NK-92 treated with Interleukin-12 subunit alpha and Interleukin-12 subunit beta, amount 100 ng/mL, for 24 hours (cell line): ENCODE data around the gene EPAS1.

Source experiments
- DNase-seq: peaks from one replicate; lab custom pipeline; 2025; lab: John Stamatoyannopoulos, UW

Gene EPAS1

DNA sequence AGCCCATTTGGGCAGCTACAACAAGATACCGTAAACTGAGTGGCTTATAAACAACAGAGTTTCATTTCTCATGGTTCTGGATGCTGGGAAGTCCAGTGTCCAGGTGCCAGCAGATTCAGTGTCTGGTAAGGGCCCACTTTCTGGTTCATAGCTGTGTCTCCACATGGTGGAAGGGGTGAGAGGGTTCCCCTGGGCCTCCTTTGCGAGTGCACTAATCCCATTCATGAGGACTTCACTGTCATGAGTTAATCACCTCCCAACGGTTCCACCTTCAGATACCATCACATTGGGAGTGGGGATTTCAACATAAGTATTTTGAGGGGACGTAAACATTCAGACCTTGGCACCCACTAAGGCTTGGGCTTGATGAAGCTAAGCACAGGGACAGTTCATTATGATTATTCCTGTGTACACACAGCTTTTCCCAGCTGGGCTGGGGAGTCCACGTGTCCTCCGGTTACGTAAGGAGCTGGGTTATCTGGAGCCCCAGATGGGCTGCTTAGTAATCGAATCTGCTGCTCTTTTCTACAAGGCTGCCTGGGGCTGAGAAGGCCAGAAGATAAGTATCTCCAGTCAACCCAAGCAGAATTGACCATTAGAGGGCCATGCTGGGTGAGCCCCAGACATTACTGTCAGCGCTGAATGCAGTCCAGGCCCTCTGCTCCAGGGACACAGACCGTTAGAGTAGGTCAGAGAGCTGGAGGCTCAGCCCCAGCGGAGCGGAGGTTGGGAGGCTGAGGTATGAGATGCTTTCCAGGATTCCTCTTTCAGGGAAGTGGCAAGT, 42.7 kb downstream of the EPAS1 start:
- no peak for DNase-seq

DNA sequence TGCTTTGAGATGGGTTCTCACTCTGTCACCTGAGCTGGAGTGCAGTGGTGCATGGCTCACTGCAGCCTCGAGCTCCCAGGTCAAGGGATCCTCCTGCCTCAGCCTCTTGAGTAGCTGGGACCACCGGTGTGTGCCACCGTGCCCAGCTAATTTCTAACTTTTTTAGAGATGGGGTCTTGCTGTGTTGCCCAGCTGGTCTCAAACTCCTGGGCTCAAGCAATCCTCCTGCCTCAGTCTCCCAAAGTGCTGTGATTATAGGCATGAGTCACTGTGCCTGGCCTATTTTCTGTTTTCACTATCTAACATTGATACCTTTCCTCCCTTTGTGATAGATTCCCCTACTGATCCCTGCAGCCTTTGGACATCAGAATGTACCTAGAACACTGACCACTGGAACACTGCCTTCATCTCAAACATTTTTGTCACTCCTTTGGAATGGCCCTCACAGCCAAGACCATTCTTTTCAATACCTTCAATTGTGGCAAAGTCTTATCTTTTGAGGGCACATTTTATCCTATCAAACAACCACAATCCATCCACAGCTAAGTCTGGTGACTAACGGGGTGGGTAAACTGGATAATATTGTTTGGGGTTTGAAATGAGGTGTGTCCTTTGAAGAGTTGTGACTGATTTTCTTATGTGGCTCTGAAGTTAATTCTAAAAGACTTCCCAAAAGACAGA, 43.7 kb downstream of the EPAS1 start:
- no peak for DNase-seq

DNA sequence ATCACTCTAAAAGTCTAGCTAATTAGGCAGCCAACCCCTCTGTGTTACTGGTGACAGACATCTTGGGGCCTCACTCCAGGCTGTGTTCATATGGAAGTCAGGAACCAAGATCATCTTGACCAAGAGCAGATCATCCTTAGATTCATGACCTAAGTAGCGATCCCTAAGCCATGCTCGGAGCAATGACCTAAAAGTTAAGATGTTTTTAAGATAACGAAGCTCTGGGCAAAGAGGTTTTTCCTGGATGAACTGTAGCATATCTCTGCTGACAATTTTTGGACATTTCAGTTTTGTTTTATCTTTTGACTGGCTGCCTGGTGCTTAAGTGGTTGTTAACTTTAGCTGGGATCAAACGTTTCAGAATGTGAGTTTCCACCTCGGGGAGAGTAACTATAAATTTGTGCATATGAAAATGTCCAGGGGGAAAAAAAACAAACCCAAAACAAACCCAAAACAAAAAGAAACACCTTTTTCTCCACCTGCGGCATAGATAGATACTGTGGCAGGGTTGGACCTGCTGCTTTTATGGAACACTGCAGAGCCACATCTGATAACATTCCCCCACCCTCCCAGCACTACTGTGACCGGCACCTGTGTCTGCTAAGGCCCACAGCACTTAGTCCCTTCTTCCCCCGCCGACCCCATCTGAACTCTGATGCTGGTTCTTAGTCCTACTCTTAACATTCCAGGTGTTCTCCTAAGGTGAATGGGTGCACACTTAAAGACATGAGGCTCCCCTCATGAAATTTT, 45.5 kb downstream of the EPAS1 start:
- DNase-seq = no peak

DNA sequence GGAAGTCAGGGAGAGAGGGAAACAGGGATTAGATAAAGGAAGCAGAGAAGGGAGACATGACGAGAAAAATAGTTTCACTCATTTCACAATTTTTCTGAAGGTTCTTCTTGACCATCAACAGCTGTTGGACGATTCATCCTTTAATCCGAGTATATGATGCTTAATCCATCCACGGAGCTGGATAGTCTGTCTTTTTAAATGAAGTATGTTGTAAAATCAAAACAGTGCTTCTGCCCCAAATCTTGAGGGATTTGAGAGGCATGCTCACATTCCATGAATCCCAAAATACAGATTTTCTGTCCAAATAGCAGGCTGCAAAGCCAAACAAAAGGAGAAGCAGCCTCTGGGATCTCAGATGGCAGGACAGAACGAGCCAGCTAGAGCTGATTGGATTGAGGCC, 47.5 kb downstream of the EPAS1 start:
- no peak for DNase-seq

DNA sequence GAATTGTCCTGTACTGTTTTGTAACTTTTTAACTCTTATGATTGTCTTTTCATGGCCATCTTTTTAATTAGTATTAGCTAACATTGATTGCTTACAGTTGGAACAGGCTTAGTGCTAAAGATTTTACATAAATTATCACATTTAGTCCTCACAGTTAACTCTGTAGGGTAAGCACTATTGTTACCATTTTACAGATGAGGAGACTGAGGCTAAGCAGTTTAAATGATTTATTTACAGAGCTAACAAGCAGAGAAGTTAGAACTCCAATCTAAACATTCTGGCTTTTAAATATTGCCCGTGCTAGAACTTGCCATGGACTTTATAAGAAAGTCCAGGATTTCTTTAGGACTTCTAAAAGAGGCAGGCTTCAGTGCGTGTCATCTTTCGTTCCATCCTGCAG, 48.6 kb downstream of the EPAS1 start:
- DNase-seq = no peak

DNA sequence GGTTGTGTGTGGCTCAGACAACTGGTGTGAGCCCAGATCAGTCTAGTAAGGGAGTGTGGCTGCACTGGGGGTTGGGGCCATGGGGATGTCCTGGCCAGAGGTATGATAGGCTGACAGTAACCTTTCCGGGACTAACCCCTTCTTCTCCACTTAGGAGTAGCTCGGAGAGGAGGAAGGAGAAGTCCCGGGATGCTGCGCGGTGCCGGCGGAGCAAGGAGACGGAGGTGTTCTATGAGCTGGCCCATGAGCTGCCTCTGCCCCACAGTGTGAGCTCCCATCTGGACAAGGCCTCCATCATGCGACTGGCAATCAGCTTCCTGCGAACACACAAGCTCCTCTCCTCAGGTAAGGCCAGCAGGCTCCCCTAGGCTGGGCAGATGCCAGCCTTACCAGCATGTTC, 49.5 kb downstream of the EPAS1 start:
- DNase-seq = no peak

DNA sequence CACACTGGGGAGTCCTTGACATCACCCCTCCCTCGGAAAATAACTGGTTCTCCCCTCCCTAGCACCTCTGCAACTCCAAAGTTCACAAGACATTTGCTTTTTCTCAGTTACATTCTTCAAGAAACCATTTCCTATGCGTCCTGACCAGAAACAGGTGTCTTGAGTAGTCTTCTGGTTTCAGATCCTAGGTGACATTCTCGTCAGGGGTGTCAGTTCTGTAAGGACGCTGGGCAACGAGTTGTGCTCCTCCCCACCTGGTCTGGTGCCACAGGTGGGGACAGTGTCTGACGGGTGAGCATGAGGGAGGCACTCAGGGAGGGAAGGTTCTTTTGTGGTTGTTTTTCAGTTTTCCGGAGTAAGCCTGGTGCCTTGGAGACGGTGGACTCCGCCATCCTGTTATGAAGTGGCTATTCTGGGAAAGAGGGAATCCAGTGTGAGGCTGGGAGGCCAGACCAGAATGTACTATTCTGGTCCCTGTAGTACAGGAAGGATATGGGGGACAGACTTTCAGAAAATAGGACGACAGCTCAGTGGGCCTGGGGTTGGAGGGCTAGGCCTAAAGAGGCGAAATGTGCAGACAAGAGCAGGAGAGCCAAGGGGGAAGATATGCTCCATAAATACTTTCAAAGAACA, 50.6 kb downstream of the EPAS1 start:
- no peak for DNase-seq

DNA sequence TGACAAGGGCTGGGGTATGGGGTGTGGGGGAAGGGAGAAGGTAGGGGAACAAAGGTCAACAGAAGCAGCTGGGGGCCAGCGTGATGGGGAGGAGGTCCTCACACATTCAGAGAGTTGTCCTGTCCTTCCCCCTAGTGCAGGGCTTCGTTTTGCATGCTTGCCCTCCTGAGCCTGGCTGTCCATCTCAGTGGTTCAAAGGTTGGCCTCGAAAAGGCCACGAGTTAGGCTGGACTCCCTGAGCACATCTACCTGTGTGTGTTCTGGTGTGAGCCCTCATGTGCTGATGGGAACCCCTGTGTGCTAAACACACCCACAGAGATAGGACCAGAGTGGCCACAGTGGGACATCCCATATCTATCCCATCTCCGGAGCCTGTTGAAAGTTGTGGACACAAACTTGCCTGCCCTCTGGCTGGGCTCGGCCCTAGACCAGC, 51.9 kb downstream of the EPAS1 start:
- no peak for DNase-seq

DNA sequence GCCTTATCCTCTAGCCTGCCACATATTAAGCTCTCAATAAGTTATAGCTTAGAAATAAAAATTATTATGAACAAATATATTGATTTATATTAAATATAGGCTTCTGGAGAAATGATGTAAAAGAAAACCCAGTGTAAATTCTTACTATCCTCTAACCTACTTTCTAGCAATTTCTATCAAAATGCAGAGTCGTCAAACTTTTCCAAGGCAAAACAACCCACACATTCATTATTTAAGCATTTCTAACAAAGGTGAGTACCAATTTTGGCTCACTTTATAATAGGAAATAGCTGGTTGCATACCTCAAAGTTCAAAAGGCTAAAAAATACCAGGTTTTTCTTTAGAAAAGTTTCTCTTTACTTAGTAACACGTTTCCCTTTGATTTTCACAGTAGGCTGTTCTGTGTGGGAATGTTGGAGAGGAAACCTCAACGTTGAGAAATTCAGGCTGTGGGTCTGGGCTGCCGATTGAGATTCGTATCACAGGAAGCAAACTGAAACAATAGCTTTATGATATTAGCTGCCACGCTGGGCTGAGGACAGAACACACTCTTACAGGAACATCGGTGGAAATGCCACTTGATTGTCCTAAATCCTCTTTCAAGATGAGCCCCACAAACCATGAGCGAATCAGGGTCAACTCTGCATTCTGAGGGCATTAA, 53.0 kb downstream of the EPAS1 start:
- no peak for DNase-seq

DNA sequence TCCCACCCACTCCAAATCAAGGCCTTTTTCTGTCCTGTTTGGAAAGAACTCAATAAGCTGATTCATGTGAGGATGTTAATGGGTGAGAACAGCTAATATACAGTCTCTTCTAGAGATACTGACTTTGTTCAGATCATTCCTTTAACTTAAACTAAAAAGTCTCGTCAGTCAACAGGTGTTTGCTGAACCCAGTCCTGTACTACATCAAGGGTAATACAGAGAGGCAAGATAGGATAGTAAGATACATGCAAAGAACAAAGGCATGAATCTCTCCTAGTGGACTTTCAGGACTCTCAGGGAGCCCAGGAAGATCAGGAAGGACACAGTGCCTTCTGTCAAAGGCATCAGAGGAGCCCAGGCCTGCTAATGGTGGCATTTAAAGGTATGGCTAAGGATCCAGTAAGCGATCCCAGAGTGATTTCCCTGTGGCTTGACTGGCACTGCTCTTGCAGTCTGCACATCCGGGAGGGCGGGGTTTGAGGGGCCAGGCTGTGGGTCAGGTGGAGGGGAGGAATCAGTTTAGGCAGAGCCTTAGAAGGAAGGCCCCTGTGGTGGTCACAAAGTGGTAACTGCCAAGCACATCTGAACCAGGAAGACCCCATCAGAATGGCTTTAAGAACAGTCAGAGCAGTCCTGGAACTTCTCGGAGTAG, 54.0 kb downstream of the EPAS1 start:
- DNase-seq = no peak

DNA sequence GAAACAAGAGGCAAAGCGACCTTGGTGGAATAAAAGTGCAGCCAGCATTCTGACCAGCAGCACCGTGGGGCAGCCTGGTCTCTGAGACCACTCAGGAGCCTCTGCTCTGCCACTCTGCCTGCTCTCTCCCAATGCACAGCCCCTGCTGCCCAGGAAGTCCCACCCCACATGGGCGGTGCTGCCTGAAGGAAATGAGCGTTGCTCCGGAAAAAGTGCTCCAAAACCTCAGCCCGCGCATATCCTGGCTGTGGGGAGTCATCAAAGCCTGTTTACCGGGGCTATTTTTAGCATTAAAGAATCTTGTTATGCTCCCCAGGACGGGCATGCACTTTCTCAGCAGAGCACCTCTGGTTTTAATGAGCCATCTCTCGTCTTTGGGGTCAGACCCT, 54.5 kb downstream of the EPAS1 start:
- no peak for DNase-seq

DNA sequence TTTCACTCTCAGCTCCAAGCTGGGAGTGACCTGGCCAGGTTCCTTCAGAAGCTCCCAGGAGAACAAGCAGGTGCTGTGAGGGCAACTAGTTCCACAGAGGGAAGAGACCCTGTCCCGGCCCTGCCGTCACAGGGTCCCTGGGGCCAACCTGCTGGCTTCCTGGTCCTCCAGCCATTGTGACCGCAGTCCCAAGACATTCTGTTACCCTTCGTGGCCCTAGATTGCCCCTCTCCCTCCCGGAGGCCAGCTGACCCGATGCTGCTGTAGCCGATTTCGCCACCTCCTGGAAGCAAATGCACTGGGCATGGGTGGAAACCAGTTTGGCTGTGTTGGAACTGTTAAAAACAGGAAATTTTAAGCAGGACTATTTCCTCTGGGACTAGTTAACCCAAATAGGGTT, 55.4 kb downstream of the EPAS1 start:
- DNase-seq = no peak

DNA sequence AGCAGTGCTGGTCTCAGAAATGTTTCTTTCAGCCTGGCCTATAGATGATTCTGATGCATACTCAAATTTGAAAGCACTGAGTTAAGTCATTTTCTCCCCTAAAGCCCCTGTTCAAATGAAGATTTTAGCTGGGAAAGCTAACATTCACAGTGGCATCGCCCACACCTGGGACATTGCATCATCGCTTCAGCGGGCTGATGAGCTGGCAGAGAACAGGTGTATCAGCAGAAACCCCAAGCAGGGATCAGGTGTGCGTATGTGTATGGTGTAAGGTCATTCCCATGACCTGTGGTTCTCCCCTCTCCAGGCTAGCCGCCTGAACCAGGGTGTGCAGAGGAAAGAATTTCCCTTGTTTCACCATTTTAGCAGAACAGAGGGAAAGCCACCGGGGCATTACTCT, 56.3 kb downstream of the EPAS1 start:
- DNase-seq = no peak

DNA sequence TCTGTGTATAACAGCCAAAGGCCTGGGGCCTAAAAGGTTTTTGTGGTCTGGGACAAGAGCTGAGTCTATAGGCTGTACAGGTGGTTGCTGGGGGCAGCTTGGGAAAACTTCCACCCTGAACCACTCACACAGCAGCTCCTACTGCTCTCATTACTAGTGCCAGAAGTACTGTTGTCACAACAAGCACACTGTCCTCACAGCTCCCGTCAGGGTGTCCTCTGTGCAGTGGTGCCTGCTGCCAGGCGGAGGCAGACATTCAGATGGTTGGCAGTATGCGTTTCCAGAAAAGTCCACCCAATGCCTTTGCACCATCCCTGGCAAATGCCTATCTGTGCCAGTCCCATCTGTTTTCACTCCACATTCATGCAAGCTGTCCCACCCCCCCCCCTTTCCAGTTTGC, 58.5 kb downstream of the EPAS1 start:
- DNase-seq = no peak

DNA sequence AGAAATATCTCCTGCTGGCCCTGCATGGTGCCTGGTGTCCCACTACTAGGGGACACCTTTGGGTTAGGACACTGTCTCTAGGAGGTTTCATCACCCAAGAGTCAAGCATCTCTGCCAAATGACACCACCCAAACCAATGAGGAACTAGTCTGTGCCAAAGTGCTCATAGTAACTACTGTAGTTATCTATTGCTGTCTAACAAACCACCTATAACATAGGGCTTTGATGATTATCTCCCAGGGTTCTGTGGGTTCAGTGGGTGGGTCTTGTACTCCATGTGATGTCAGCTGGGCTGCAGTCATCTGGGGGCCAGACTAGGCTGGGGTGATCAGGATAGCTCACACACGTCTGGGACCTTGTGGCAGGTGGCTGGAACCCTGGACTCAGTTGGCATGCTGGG, 59.8 kb downstream of the EPAS1 start:
- no peak for DNase-seq

DNA sequence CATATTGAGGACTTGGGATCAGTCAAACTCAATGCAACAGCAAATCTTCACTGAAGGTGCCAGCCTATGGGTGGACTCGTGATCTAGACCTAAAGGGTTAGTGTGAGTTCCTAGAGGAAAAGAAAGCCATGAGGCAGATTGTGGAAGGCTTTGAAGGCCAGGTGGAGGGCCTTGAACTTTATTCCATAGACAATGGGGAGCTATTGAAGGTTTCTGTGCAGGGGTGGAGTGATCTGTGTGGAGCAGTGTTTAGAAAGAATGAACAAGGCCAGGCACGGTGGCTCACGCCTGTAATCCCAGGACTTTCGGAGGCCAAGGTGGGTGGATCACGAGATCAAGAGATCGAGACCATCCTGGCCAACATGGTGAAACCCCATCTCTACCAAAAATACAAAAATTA, 61.5 kb downstream of the EPAS1 start:
- no peak for DNase-seq

DNA sequence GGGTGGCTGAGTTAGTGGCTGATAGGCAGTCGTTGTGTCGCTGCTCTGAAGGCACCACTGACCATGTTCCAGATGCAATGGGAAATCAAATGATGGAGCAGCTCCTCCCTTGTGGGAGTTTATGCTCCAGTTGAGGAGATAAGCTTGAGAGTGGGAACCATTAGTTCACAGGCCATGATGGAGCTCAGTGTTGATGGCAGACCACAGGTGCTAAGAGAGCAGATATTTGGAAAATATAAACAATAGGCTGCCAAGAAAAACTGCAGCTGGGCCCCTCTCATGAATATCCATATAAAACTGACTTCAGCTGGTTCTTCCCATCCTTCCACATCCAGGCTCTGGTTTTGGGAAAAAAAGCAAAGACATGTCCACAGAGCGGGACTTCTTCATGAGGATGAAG, 63.1 kb downstream of the EPAS1 start:
- DNase-seq = no peak

DNA sequence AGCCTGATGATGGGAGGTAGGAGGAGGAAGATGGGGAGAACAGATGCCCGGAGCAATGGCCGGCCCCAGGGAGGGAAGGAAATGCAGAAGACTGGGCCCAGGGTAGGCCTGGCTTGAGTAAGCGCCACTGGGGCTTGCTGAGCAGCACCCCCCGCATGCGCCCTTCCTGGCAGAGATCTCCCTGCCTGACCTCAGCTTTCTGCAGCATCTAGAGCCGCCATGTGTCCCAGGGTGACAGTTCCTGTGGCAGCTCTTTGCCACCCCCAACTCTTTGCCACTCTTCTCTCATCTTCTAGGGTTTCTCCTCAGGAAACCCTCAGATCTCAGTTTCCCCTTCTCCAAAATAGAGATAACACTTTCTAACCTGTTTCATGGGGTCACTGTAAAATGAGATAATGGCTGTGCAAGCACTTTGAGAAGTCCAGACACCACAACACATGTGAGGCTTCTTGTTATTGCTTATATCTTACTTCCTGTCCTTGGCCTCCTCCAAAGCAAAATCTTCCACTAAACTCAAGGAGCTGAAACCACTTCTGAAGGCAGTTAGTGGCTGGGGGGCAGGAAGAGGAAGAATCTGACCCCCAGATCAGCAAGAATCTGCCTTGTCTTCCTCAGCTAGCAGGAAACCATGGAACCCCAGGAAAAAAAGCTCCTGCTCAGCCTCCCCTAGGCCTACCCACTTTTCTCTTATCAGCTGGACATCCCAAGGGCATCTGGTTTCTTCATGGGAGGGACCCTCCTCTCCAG, 64.9 kb downstream of the EPAS1 start:
- no peak for DNase-seq

DNA sequence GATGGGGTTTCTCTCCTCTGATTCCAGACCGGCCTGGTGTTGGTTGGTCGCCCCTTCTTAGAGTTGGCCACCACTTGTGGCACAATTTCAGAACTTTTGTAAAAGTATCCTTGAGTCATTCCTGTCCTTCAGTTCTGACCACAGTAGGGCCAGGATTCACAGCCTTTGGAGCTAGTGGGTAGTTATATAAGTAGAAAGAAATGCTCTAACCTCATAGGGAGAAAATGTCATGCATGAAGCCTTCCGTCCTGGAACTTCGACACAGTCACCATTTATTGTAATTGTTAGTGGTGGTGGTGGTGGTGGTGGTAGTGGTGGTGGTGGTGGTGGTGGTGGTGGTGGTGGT, 65.4 kb downstream of the EPAS1 start:
- DNase-seq = no peak

DNA sequence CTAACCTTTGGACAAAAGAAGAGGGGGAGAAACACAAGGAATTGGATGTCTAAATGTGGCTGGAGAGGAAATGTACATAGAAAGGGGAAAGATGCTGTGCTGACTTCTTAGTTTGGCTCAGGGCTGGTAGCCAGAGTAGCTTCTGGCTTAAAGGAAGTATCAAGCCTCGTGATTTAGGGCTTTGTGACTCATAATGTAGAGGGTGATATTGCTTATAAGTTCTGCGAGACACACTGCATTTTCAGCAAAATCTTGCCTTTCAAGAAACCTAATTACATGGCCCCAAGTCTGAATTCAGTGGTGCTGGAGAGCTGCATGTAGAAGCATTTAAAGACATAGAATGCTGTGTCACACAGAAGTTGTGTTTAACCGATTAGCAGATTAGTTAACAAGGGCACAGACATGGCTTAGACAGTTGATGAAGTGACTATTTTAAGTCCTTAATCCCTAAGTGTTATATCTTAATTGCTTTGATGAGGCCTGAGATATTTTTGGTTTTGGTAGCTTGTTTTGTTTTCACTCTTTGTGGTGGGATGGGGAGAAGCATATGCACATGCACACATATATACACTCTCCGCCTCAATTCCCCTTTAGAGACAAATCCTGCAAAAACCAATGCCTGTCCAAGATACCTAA, 66.4 kb downstream of the EPAS1 start:
- DNase-seq = no peak
